HG02623 (cell line): ENCODE data around the gene CAPN5.

ENCODE experiments used
- ATAC-seq: cut with Tn5 transposase; IDR thresholded peaks from one replicate; pipeline ENCODE4 v1.9.1; 2021; ENCODE audit warnings: moderate library complexity; ENCODE audit not compliant: unreplicated experiment

CAPN5 gene

GRCh38 chr11:77165066-77165465 lies 98.3 kb downstream of the CAPN5 start:
- ATAC-seq, result no peak

- no peak for ATAC-seq
These were observed 99.2 kb downstream of the CAPN5 start for GRCh38 chr11:77166021-77166420.

GRCh38 chr11:77167111-77167626 lies 100.4 kb downstream of the CAPN5 start:
- no peak for ATAC-seq

- ATAC-seq, result no peak
These were observed 101.0 kb downstream of the CAPN5 start for GRCh38 chr11:77167791-77168190.

GRCh38 chr11:77170107-77170506 lies 103.3 kb downstream of the CAPN5 start:
- ATAC-seq, result no peak

GRCh38 chr11:77171254-77171653 lies 104.5 kb downstream of the CAPN5 start:
- ATAC-seq, result no peak

GRCh38 chr11:77171885-77172665 lies 105.3 kb downstream of the CAPN5 start:
- ATAC-seq, result no peak

GRCh38 chr11:77172666-77172982 lies 105.9 kb downstream of the CAPN5 start:
- ATAC-seq, result no peak

GRCh38 chr11:77173494-77173893 lies 106.7 kb downstream of the CAPN5 start:
- no peak for ATAC-seq

- ATAC-seq, result no peak
These were observed 107.8 kb downstream of the CAPN5 start for GRCh38 chr11:77174559-77174958.

- ATAC-seq, result no peak
These were observed 108.5 kb downstream of the CAPN5 start for GRCh38 chr11:77175021-77175842.
